HepG2 (cell line): ENCODE results near the gene ADRA1B. TPM values are rescaled to one million over a fixed set of nuclear protein-coding genes. Genes with fewer than 3 reads are reported as not detected.

Experiments
- ATF2 ChIP-seq: sonication (generic); formaldehyde crosslinking; IDR thresholded peaks from 2 replicates; pipeline ENCODE4 v1.4.0; 2020; ENCODE audit warnings: missing genetic modification reagents
- CREB1 ChIP-seq, 2 experiments: fragments of 450-650 bp in 1 of 2; IDR thresholded peaks; 2 replicates each; pipeline ENCODE4 v1.6.1; 2016 to 2017; ENCODE audit warnings: control low read depth in 1 of 2, mild to moderate bottlenecking in 1 of 2, missing compliant biosample characterization in 1 of 2, missing genetic modification characterization in 1 of 2
- HOMEZ ChIP-seq: IDR thresholded peaks from 2 replicates; pipeline ENCODE4 v1.6.1; 2016; ENCODE audit warnings: low read depth
- JUN ChIP-seq: sonication (generic); formaldehyde crosslinking; IDR thresholded peaks from 2 replicates; pipeline ENCODE4 v1.4.0; 2020; ENCODE audit warnings: mild to moderate bottlenecking, missing genetic modification reagents
- RFX1 ChIP-seq: fragments of 450-650 bp; IDR thresholded peaks from 2 replicates; pipeline ENCODE4 v1.6.1; 2017
- SOX13 ChIP-seq, 3 experiments: fragments of 450-650 bp in 1 of 3; sonication (generic) in 1 of 3; formaldehyde crosslinking in 1 of 3; IDR thresholded peaks in 2 of 3; conservative IDR thresholded peaks in 1 of 3; 2 replicates each; pipeline versions ENCODE4 v1.5.0 to v1.6.1; 2016 to 2020; ENCODE audit warnings: antibody characterized with exemption in 1 of 3, mild to moderate bottlenecking in 1 of 3, missing compliant biosample characterization in 1 of 3, missing genetic modification reagents in 1 of 3, moderate library complexity in 1 of 3
- ZBTB26 ChIP-seq: IDR thresholded peaks from 2 replicates; pipeline ENCODE4 v1.6.1; 2016; ENCODE audit warnings: missing compliant biosample characterization, missing genetic modification reagents, borderline replicate concordance
- ZBTB4 ChIP-seq: sonication (generic); formaldehyde crosslinking; IDR thresholded peaks from 2 replicates; pipeline ENCODE4 v1.4.0; 2020; ENCODE audit warnings: missing genetic modification reagents, mild to moderate bottlenecking, borderline replicate concordance
- ZFP90 ChIP-seq: sonication (generic); formaldehyde crosslinking; IDR thresholded peaks from 2 replicates; pipeline ENCODE4 v1.8.0; 2022; ENCODE audit warnings: missing genetic modification reagents, mild to moderate bottlenecking, inconsistent platforms, borderline replicate concordance
- polyA plus RNA-seq, 8 experiments: library from polyadenylated mRNA; depleted of rRNA in 3 of 8; stranded (reverse) in 7 of 8; unstranded in 1 of 8; fragments of >200 nt; fragmentation: Illumina TruSeq in 4 of 8; extraction: Trizol in 4 of 8; gene quantifications; 2 replicates each; pipeline versions ENCODE4 v1.2.1 to v1.2.3, GENCODE V29; 2011 to 2016; ENCODE audit warnings: low read depth in 4 of 8, missing spikeins in 1 of 8, mixed read lengths in 1 of 8; ENCODE audit not compliant: insufficient read depth in 1 of 8
- total RNA-seq, 5 experiments: library from RNA; depleted of rRNA; stranded (reverse); fragments of >200 nt; fragmentation: Illumina TruSeq; extraction: Trizol; gene quantifications; 2 replicates each; pipeline ENCODE4 v1.2.3, GENCODE V29; 2016; ENCODE audit warnings: low read depth in 1 of 5

ADRA1B gene
- total and polyA plus RNA-seq, 2 of the 13 experiments (the other 11 are each of a cell fraction or from before 2014, with no cell fraction given), result not detected

GRCh38 chr5:160008877-160009590 lies 92.8 kb downstream of the ADRA1B start, which contains the start of gene TTC1 (continued):
- no peak for TF ChIP-seq ZBTB4 (CRISPR knock-in tag)
- TF ChIP-seq ZBTB26 (CRISPR knock-in tag), result 0 out of 2 replicates have a peak, but pooled peaks have one; percentile 39
- TF ChIP-seq RFX1, result no peak
- peak; percentile 56; the same call in 1 of the 2 replicates for TF ChIP-seq JUN
- TF ChIP-seq CREB1 (IDR thresholded peaks at IDR 0.05), result peak; percentile 100
- peak; percentile 99 for TF ChIP-seq CREB1 (CRISPR knock-in tag; IDR thresholded peaks at IDR 0.05)
- no peak; the same call in 1 of the 2 replicates for TF ChIP-seq ZFP90
- TF ChIP-seq SOX13 (IDR thresholded peaks at IDR 0.05), result no peak
- TF ChIP-seq SOX13 (CRISPR knock-in tag; conservative IDR thresholded peaks at IDR 0.05 in 1 of 2, IDR thresholded peaks at IDR 0.05 in 1 of 2), result peak in 1 of 2 experiments; percentile 45; a peak in 1 of 4 replicates
- TF ChIP-seq ATF2 (CRISPR knock-in tag), result peak; percentile 98
- TF ChIP-seq HOMEZ (CRISPR knock-in tag), result no peak
- TF ChIP-seq, all 625 proteins: peak for 149
